ENCODE data around the gene SNAPC4.
"Not testable (repeated sequence)": the region's sequence is repeated elsewhere in the genome, so short reads cannot be mapped to it uniquely, and the experiment has no call there.

The SNAPC4 gene

DNA sequence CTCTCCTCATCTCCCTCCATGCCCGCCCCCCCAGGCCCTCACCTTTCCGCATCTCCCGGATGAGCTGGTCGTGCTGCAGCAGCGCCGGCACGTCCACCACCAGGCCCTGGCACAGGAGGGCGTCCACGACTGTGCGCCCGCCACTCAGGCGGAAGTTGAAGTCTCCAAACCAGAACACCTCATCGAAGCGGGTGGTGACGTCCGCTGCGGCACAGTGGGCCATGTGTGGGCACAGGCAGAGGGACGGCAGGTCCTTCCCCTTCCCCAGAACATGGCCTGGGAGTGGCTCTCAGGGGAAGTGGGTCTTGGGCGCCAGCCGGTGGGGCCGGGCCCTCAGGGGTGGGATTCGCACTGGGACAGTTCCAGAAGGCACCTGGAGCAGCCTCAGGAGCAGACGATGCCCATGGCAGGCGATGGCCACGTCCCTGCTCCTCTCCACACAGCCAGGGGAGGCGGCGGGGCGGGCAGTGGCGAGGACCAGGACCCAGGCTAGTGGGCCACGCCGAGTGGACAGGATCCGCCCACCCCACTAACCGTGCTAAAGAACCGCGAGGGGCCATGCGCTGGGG is 31.9 kb upstream of the SNAPC4 start:
- DNase-seq: no peak

DNA sequence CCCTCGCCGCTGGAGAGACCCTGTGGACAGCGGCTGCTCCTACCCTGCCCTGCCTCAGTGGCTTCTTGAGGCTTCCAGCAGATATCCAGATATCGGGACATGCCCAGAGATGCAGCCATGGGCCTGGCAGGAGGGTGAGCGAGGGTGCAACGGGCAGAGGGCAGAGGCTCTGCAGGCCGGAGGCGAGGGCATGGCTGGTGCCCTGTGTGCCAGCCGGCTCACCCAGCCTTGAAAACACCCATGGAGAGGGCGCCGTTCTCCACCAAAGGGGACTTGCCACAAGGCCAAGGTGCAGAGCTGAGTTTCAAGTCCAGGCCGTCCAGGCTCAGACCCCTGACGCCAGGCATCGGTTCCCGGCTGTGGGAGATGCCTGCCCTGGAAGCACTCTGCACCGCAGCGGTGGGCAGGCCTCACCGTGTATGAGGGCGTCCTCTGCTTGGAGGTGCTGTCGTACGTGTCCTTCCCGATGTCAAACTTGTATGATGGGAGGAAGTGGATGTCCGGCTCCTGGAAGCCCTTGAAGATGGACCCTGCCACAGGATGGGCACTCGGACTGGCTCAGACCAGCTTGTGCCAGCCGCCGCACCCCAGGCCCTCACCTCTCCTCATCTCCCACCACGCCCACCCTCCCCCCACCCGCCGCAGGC is 30.7 kb upstream of the SNAPC4 start:
- no peak for DNase-seq

DNA sequence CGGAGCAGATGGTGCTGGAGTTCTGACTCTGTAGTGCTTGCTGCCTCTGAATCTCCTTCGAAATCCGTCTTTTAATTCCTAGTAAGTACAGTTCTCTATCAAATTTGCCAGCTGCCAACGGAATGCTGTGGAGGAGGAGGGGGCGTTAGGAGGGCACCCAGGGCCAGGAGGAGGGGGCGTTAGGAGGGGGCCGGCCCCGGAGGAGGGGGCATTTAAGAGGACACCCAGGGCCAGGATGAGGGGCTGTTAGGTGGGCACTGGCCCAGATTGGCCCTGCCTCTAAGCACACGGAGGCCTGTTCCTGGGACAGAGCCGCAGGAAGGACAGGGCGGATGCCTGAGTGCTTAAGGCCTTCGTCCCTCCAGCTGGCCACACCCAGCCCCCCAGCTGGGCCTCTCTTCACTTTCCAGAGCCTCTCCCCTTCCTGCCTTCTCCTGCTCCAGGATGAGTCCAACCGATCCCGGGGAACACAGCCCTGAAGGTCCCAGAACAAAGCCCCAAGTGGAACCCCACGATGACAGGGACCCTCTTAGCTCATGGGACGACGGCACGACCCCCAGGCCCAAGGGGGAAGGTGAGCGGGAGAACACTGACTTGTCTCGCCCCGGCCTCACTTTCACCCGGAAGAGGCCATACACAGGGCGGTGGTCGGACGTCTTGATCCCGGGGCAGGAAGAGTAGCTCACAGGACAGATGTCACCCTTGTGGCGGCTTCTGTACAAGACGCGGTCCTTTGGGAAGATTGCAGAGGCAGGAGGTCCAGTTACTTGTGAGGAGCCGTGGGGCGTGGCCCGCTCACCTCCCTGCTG is 29.9 kb upstream of the SNAPC4 start:
- no peak for DNase-seq

DNA sequence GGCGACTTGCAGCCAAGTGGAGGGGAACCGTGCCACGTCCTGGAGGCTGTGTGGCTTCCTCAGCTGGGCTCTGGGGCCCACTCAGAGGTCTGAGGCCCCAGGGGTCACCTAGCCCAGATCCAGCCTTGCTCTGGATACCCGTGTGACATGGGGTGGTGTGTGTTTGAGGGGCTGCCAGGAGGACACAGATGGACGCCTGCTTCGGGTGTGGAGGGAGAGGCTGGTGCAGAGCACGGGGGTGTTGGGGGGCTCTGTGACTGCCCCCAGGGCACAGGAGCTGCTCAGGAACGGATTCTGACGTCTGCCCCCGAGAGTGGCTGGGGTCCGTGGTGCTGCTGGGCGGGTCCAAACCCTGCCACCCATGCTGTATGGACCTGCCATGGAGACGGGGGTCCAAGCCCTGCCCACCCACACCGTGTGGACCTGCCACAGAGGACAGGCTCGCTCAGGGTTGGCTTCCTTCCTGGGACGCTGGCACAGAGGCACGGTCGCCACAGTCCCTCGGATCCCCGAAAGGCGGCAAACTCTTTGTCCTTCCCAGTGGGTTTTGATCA is 29.2 kb upstream of the SNAPC4 start:
- no peak for DNase-seq

DNA sequence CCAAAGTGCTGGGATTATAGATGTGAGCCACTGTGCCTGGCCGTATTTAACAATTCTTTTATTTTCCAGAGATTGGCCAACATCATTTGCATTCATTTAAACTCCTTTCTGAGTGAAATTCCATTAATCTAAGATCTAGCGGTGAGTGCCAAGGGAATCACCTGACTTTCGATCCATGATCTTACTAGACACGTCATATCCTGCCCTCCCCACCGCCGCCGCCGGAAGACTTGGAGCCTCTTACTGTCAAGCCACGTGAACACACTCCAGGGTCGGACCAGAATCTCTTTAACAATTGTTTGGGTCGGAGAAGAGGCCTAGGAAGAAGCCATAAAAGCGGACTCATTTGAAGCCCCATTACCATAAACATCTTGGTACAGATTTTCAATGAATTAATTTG is 26.8 kb upstream of the SNAPC4 start:
- DNase-seq: no peak

DNA sequence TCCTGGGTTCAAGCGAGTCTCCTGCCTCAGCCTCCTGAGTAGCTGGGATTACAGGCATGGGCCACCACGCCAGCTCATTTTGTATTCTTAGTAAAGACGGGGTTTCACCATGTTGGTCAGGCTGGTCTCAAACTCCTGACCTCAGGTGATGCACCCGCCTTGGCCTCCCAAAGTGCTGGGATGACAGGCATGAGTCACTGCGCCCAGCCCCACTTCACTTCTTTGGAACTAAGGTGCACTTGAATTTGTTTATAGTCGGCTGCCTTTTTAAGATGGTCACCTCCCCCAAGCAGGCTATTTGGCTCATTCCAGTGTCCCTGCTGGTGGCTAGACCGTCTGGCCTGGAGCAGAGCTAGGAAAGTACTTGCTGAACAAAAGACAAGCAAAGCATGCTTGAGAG is 25.4 kb upstream of the SNAPC4 start:
- DNase-seq: not testable (repeated sequence)

DNA sequence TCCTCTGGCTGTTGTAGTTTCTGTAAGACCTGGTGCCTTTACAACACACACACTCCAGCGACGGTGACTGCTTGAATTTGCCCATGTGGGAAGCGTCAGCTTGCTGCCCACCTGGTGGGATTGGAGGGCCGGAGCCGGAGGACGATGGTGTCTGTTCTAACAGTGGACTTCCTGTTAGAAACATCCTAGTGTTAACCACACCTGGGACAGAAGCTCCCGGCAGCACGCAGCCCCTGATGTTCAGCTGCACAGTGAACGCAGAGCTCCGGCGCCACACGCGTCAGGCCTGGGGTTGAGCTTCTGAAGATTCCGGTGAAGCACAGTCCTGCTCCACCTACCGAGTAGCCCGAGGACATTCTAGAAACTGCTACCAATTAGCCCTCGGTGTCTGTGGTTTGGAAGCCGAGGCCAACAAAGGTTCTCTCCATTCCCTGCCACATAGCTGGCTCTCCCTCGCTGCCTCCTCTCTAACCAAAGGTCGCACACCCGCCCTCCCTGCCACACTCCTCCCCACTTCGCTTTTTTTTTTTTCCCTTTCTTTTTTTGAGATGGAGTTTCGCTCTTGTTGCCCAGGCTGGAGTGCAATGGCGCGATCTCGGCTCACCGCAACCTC is 24.9 kb upstream of the SNAPC4 start:
- no peak for DNase-seq

DNA sequence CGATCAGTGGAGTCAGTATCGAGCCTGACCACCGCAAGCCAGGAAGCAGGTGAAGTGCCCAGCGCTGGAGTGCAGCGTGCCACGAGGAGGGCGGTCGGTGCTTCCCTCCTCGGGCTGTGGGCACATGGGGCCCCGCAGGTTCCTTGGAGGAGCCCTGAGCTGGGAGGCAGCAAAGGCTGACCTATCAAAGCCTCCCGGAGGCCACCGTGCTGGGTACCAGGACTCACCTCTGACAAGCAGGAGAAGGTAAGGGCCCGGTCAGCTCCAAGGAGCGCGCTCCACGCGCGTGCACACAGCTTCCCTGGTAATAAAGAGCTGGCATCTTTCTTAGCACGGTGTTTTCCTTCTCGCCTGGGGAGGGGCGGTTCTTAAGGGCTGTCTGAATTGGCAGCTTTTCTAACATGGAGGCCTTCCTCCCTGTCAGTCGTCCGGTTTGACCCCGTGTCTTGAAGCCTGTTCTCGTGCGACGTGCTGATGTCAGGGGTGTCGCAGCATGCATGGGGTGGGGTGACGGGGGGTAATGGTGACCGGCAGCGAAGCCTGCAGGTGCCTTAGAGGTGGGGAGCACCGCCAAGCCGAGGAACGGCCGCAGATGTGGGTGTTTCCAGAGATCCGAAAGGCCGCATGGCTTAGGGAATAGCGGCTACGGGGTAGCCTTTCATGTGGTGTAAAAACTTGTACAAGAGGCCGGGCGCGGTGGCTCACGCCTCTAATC is 23.6 kb upstream of the SNAPC4 start:
- DNase-seq: no peak

DNA sequence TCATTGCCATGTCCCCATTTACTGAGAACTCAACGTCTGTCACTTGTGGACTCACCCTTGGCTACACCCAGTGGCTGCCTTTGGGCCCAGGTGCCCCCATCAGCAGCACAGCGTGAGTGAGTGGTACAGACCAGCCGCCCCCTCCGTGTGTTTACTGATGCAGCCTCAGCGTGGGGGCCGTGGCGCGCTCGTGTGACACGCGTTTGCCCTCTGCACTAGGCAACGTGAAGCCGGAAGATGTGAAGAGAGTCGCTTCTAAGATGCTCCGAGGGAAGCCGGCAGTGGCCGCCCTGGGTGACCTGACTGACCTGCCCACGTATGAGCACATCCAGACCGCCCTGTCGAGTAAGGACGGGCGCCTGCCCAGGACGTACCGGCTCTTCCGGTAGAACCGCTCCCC is 22.9 kb upstream of the SNAPC4 start:
- DNase-seq: no peak

DNA sequence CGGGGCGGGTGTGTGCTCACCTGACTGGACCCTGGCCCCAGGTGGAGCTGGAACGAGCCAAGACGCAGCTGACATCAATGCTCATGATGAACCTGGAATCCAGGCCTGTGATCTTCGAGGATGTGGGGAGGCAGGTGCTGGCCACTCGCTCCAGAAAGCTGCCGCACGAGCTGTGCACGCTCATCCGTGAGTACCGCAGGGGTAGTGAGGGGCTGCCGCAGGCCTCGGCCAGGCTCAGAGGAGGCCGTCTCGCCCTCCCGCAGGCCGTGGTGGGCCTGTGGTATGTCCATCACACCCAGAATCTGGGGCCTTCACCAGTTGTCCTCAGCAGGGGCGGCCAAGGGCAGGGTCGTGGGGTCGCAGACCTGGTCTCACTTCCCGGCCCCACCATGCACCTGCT is 21.8 kb upstream of the SNAPC4 start:
- DNase-seq: no peak

DNA sequence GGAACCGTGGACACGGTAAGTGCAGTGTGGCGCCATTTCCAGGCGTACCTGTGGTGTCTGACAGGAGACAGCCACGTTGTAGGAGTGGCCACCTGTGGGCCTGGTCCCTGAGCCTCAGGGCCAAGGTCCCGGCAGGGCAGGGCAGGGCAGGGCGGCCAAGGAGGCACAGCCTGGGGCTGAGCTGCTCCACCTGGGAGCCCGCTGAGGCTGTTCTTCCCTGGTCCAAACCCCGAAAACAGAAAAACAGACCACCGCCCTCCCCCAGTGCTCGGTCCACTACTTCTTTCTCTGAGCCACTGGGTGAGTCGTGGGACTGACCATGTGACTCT is 19.1 kb upstream of the SNAPC4 start:
- no peak for DNase-seq

DNA sequence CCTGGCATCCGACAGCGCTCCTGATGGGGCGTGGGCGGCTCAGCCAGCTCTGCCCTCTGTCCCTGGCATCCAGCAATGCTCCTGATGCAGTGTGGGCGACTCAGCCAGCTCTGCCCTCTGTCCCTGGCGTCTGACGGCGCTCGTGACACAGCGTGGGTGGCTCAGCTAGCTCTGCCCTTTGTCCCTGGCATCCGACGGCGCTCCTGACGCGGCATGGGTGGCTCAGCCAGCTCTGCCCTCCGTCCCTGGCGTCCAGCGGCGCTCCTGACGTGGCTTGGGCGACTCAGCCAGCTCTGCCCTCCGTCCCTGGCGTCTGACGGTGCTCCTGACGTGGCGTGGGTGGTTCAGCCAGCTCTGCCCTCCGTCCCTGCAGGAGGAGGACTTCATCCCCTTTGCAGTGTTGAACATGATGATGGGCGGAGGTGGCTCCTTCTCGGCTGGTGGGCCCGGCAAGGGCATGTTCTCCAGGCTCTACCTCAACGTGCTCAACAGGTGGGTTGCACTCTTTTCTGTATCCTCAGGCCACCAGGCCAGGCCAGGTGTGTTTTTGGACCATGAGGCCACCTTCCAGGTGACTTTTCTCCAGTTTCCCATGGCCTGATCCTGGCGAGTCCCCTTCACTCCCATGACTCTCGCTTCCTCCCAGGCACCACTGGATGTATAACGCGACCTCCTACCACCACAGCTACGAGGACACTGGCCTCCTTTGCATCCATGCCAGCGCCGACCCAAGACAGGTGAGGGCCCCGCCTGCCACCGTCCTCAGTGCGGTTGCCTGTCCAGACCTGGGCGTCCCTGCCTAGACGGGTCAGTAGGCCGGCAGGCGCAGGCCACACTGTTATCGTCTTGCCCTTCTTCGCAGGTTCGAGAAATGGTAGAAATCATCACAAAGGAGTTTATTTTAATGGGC is 18.5 kb upstream of the SNAPC4 start:
- DNase-seq: no peak

DNA sequence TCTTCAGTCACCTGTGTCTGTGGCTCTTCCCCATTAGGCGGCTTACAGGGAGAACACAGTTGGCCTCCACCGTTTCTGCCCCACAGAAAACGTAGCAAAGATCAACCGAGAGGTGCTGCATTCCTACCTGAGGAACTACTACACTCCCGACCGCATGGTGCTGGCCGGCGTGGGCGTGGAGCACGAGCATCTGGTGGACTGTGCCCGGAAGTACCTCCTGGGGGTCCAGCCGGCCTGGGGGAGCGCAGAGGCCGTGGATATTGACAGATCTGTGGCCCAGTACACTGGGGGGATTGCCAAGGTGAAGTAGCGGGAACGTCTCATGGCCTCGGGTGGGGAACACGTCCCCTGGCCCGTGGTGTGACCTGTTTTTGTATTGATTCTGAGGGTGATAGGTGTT is 16.9 kb upstream of the SNAPC4 start:
- no peak for DNase-seq

DNA sequence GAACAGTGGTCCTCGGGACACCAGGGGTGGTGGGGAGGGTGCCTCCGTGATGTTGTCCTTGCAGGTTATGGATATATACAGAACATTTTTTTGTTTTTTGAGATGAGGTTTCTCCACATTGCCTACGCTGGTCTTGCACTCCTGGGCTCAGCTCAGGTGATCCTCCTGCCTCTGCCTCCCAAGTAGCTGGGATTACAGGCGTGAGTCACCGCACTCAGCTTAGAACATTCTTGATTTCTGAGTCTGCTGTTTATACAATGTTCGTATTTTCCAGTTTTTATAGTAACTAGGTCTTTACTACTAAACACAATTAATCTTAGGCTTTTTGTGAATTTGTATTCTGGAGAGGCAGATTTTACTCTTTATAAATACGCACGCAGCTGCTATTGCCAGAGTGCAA is 16.5 kb upstream of the SNAPC4 start:
- no peak for DNase-seq

DNA sequence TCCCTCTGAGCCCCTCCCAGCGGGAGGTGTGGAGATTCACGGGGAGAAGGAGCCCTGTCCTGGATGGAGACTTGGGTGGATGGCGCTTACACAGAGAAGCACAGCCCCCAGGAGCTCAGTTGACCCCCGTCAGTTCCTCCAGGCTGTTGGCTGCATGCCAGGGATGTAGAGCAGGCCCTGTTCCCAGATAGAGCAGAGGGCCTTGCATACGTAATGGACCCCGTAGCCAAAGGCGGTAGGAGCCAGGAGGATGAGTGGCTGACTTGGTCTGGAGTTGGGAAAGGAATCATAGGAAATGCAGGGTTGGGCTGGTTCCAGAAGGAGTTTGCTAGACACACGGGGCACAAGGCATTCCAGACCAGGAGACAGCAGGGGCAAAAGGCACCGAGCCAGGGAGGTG is 13.0 kb upstream of the SNAPC4 start:
- no peak for DNase-seq

DNA sequence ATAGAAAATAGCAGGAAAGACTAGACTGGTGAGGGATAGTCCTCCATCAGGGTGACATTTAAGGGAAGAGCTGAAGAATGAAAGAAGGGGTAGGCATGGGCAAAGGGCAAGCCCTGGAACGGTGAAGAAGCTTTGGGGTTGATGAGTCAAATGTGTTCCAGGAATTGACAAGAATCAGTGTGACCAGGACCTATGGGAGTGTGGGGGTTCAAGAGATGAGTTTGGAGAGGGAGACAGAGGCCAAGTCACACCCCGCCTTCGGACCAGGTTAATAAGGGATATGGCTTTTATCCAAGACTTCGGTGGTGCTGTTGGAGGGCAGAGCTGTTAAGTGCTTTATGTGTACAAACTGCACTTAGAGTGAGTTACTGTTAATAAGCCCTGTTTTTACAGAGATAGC is 11.4 kb upstream of the SNAPC4 start:
- no peak for DNase-seq

DNA sequence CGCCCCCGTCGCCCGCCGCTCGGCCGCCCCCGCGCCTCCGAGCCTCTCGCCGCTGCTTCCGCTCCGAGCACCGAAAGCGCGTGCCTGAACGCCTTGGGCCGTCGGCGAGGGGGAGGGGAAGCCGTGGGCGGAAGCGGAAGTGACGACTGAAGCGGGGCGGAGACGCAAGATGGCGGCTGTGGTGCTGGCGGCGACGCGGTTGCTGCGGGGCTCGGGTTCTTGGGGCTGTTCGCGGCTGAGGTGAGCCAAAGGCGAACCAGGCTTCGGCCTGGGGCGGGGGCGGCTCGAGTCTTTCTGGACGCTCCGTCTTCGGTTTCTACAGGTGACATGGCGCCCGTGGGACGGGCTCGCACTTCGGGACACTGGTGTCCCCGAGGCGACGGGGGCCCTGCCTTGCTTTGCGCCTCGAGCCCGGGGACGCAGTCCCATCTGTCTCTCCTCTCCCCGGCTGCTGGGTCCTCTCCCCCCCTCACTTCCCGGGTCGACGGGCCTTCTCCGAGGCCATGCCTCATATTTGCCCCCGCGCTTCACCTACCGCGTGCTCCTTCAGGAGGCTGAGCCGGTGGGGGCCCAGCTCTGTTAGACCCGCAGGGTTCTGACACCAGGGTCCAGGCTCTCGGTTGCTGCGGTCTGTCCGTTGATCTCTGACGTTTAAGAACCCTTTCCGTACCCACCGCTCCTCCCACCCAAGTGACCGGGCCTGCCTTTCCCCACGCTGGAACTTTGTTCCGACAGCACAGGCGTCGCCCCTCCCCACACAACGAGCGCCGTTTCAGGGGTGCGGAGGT is 10.7 kb upstream of the SNAPC4 start, which contains the start of the genes ENTR1 and PMPCA:
ENTR1 (minus strand) TSS at position 115 of the 788 bp plus-strand sequence. CDS start 217 bp downstream, outside the sequence.
PMPCA (plus strand) TSS at position 159 of the 788 bp plus-strand sequence; CDS start at position 170, 11 bp downstream.
- DNase-seq: no peak

DNA sequence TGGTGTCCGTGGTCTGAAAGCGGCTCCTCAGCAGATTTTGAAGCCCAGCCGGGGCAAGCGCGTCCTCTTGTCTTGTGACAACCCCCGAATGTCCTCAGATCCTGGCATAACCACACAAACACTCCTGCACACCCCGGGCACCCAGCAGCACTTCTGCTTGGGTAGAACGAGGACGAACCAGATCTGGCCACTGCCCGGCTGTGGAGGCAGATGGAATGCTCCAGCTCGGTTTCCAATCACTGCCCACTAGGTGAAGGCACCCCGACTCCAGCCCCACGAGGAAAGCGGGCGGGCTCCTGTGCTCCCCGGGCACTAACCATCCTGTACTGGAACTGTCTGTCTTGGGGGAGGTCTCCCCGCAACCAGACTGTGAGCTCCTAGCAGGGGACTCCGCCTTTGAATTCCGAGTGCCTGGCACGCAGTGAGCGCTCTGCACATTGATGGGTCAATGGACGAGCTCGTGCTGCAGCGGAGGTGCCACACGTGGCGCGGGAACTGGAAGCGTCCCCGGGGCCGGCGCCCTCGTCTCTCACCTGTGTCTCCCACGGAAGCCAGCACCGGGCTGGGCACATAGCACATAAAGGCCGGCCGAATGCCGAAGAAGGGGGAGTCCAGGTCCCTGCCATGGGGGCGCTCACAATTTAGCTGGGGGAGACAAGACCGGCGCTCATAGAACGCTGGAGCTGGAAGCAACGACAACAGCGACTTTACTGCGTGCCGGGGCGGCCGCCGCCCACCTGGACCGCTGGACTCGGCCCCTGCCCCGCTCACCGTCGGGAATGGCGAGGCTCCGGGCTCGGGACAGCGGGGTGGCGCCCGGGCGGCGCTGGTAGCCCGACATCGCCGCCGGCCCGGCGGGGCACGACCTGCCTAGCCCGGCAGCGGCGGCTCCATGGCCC is 9.8 kb upstream of the SNAPC4 start:
- DNase-seq: no peak

DNA sequence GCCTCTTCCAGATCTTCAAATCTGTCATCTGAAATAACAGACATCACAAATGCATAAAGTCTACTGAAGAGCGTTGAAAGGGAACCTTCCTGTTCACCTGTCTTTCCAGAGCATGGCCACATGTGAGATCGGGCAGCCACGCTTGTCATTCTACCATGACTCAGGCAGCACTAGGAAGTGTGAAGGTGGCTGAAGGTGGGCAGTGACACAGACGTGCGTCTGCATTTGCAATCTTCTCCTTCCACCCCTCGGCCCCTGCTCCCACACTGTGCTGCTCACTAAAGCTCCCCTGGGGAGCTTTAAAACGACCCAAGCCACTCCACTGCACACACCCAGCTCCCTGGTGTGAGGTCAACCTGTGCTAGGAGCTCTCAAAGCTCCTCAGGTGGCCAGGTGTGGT is 7.9 kb upstream of the SNAPC4 start:
- DNase-seq: no peak

DNA sequence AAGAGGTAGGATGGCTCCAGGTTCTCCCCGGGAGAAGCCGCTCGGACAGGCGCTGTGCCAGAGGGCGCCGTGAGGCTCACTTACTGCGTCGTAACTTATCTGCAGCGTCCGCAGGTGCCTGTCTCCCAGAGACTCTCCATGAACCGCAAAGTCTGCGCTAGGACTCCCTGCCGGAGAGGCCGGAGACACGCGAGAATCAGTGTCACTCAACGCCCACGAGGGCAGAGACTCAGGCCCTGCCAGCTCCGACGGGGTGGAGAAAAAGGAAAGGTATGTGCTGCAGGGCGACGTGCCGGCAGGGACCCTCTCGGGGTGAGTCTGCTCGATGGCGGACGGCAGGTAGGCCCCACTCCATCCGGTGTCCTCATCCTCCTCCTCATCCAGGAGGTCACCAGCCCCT is 7.1 kb upstream of the SNAPC4 start:
- DNase-seq: not testable (repeated sequence)

All from cortex of kidney (tissue), 1 donor.